Measurements from ENCODE around the gene SFMBT2.

DNA sequence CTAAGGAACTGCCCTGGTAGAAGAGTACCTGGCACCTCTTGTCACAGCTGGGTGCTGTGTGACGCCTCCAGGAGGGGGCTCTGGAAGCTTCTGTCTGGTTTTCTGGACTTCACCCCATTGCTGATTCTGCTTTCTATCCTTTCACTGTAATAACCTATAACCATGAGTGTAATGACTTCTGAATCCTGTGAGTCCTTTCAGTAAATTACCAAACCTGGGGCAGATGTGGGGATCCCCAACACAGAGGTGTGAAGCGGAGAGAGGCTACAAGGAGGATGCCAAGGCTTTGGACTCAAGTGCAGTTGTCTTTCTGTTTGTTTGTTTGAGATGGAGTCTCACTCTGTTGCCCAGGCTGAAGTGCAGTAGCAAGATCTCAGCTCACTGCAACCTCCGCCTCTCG is 143.7 kb downstream of the SFMBT2 start:
- TF ChIP-seq, protein P1, sequence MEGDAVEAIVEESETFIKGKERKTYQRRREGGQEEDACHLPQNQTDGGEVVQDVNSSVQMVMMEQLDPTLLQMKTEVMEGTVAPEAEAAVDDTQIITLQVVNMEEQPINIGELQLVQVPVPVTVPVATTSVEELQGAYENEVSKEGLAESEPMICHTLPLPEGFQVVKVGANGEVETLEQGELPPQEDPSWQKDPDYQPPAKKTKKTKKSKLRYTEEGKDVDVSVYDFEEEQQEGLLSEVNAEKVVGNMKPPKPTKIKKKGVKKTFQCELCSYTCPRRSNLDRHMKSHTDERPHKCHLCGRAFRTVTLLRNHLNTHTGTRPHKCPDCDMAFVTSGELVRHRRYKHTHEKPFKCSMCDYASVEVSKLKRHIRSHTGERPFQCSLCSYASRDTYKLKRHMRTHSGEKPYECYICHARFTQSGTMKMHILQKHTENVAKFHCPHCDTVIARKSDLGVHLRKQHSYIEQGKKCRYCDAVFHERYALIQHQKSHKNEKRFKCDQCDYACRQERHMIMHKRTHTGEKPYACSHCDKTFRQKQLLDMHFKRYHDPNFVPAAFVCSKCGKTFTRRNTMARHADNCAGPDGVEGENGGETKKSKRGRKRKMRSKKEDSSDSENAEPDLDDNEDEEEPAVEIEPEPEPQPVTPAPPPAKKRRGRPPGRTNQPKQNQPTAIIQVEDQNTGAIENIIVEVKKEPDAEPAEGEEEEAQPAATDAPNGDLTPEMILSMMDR (IDR thresholded peaks at IDR 0.05; ENCODE audit: low read depth, low read length, poor library complexity, severe bottlenecking) = no peak
- TF ChIP-seq EZH2phosphoT487 (IDR thresholded peaks at IDR 0.05; ENCODE audit: borderline replicate concordance, low read length) = no peak
